ENCODE measurements around the gene SGTA. TPM values are rescaled to one million over a fixed set of nuclear protein-coding genes. Genes with fewer than 3 reads are reported as not detected.
A peak's percentile ranks its signal among the peaks of the same experiment; 100 is the strongest.

Gene SGTA
- total RNA-seq, 1 experiment from 2014 or later: 67.0 TPM

DNA sequence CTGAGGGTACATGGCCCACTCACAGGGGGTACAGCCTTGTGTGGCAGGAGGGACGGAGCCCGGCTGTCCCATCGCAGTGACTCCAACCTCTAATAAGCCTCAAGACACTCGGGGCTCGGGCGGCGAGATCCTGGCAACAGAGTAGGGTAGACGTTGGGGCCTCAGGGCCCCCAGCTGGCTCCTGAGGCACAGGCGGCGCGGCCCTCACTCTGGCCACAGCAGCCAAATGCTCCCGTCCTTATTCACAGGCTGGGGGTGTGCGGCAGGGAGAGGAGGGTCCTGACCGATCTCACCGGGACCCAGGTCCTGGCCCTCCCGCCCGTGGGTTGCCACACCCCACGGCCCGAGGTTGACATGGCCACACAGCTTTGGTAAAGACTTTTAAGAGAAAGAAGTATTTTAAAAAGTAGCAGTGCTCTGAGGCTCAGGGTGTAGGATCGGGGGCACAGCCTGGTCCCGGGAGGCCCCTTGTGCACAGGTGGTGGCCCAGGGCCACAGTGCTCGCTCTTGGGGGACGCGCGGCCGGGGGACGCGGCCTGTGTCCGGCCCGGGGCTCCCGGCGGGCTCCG is 50.8 kb downstream of the SGTA start:
- Histone ChIP-seq H3K36me3 (peaks cover 33% of the 10 kb centered on the region), H3K27me3 (replicated peaks) (peaks cover 20% of the 10 kb centered on the region), H3K4me3 (no peak overlapping the region), H3K4me1 (replicated peaks) (no peaks in the 10 kb centered on the region), H3K27ac (no peak overlapping the region), H3K9me3 (replicated peaks) (no peaks in the 10 kb centered on the region; the same call in 1 of the 2 replicates)
- DNase-seq (ENCODE audit: low read depth in 1 of 2, low spot score in 2 of 2): no peak

DNA sequence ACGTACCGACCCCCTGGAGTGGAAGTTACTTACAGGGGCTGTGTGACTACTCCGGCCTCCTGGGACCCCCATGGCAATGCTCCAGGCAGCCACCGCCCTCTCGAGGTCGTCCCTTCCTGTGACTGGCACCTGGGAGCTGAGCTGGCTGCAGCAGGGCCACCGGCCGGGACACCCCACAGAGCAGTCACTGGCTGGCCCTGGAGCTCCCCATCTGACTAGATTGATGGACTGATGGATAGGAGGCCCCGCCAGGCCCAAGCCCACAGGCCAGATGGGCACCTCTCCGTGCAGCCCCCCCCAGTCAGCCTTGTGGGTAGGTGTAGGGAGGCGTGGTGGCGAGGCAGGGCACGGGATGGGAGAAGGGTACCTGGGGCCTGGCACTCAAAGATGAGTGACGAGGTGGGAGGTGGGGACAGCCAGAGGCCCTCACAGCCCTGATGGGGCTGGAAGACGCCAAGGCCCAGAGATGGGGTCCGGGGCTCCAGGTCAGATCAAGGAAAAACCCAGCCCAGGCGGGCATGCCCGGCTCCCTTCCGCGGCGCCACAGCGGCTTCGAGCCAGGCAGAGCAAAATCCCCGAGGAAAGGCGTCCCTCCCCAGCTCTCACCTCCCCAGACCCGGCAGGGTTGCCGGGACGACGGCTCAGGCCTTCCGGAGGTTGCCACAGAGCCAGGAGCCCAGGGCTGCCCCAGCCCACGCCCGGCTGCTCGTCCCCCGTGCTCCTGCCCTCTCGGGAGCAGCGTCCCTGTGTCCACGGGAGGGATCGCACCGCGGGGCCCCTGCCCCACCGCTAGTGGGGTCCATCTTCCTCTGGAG is 51.7 kb downstream of the SGTA start:
- Histone ChIP-seq H3K4me1 (replicated peaks) (no peaks in the 10 kb centered on the region), H3K27me3 (replicated peaks) (peaks cover 28% of the 10 kb centered on the region), H3K9me3 (replicated peaks) (no peaks in the 10 kb centered on the region; the same call in 1 of the 2 replicates), H3K36me3 (peaks cover 25% of the 10 kb centered on the region), H3K4me3 (no peak overlapping the region), H3K27ac (no peak overlapping the region)
- DNase-seq (ENCODE audit: low read depth in 1 of 2, low spot score in 2 of 2): no peak

DNA sequence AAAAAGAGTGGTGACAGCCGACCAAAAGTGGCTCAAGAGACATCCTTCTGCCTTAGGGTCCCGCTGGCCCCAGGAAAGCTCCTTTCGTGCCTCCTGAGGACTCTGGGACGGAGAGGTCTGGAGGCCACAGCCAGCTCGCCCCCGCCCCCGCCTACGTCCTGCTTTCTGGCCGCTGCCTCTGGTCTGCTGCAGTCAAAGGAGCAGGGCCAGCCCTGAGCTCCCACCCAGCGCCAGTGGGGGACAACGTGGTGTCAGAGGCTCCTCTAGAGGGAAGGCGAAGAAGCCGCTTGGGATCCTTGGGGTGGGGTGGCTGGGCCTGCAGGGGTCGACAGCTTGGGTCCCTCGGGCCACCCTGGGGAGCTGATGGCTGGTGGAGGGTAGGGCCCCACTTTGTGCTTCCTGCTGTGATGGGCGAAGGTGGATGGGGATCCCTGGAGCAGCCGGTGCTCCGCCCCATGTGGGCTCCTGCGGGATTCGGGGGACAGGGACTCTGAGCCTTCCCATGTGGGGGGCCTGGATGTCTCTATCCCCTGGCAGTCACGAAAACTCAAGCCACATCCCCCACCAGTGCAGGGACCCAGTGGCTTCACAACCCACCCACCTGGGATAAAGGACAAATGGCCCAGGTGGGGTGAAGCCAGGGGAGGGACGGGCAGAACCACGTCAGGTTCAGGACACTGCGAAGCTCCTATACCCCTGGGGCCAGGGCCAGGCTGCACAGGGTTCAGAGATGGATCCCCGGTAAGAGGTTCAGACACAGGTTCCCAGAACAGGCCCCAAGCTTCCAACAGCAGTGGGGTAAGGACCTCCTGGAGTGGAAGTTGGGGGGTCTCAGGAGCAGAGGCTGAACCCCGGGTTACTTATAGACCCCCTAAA is 52.9 kb downstream of the SGTA start:
- Histone ChIP-seq H3K4me1 (replicated peaks) (no peaks in the 10 kb centered on the region), H3K27ac (no peak overlapping the region), H3K4me3 (no peak overlapping the region), H3K36me3 (peaks cover 13% of the 10 kb centered on the region), H3K27me3 (replicated peaks) (peaks cover 33% of the 10 kb centered on the region), H3K9me3 (replicated peaks) (no peaks in the 10 kb centered on the region)
- DNase-seq (ENCODE audit: low read depth in 1 of 2, low spot score in 2 of 2): peak in 1 of 2 experiments; percentile 43

GRCh38 chr19:2728783-2729387 is 54.2 kb downstream of the SGTA start:
- no peak overlapping the region for H3K27ac ChIP-seq
- H3K4me1 ChIP-seq (replicated peaks): no peaks in the 10 kb centered on the region
- no peak for DNase-seq (ENCODE audit: low read depth in 1 of 2, low spot score in 2 of 2)
- no peaks in the 10 kb centered on the region for H3K9me3 ChIP-seq (replicated peaks)
- peaks cover 7% of the 10 kb centered on the region for H3K36me3 ChIP-seq
- H3K4me3 ChIP-seq: no peak overlapping the region
- H3K27me3 ChIP-seq (replicated peaks): peaks cover 33% of the 10 kb centered on the region

- no peak overlapping the region for H3K4me3 ChIP-seq
- peaks cover 2% of the 10 kb centered on the region for H3K36me3 ChIP-seq
- H3K27me3 ChIP-seq (replicated peaks): peaks cover 33% of the 10 kb centered on the region
- peak in 1 of 2 experiments; percentile 43 for DNase-seq (ENCODE audit: low read depth in 1 of 2, low spot score in 2 of 2)
- peaks cover 10% of the 10 kb centered on the region for H3K4me1 ChIP-seq (replicated peaks)
- no peak overlapping the region for H3K27ac ChIP-seq
- no peaks in the 10 kb centered on the region for H3K9me3 ChIP-seq (replicated peaks)
These were observed 55.5 kb downstream of the SGTA start for GRCh38 chr19:2727640-2727944.

- H3K4me1 ChIP-seq (replicated peaks): peaks cover 11% of the 10 kb centered on the region
- H3K9me3 ChIP-seq (replicated peaks): no peaks in the 10 kb centered on the region
- DNase-seq (ENCODE audit: low read depth in 1 of 2, low spot score in 2 of 2): peak in 1 of 2 experiments; percentile 42
- no peak overlapping the region for H3K27ac ChIP-seq
- H3K36me3 ChIP-seq: no peaks in the 10 kb centered on the region
- H3K4me3 ChIP-seq: no peak overlapping the region
- H3K27me3 ChIP-seq (replicated peaks): peaks cover 36% of the 10 kb centered on the region
These were observed 56.0 kb downstream of the SGTA start for GRCh38 chr19:2726904-2727639.

- Histone ChIP-seq H3K4me3 (no peak overlapping the region), H3K36me3 (no peaks in the 10 kb centered on the region), H3K27ac (no peak overlapping the region), H3K27me3 (replicated peaks) (peaks cover 43% of the 10 kb centered on the region), H3K9me3 (replicated peaks) (no peaks in the 10 kb centered on the region), H3K4me1 (replicated peaks) (peaks cover 11% of the 10 kb centered on the region)
- DNase-seq (ENCODE audit: low read depth in 1 of 2, low spot score in 2 of 2): no peak
These were observed 56.8 kb downstream of the SGTA start for GRCh38 chr19:2726160-2726855.

DNA sequence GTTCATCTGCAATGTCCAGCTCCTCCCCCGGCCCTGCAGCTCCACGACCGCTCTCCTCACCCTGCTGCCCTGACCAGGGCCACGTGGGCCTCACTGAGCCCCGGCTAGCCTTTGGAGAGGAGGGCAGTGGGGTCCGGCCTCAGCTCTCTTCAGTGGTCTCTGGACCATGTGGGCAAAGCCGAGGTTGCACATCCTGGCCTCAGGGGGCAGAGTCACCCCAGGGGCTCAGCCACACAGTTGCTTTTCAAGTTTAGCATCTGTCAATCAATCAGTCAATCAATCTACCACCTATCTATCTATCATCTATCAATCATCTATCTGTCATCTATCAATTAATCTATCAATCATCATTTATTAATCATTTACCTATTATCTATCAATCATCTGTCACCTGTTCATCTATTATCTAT is 58.9 kb downstream of the SGTA start:
- Histone ChIP-seq H3K36me3 (no peaks in the 10 kb centered on the region), H3K9me3 (replicated peaks) (no peaks in the 10 kb centered on the region), H3K4me3 (no peak overlapping the region), H3K27me3 (replicated peaks) (peaks cover 54% of the 10 kb centered on the region), H3K4me1 (replicated peaks) (peaks cover 11% of the 10 kb centered on the region), H3K27ac (no peak overlapping the region)
- DNase-seq (ENCODE audit: low read depth in 1 of 2, low spot score in 2 of 2): no peak

- Histone ChIP-seq H3K4me1 (replicated peaks) (peaks cover 11% of the 10 kb centered on the region), H3K27me3 (replicated peaks) (peaks cover 50% of the 10 kb centered on the region), H3K27ac (no peak overlapping the region), H3K4me3 (no peak overlapping the region), H3K36me3 (no peaks in the 10 kb centered on the region), H3K9me3 (replicated peaks) (no peaks in the 10 kb centered on the region)
- DNase-seq (ENCODE audit: low read depth in 1 of 2, low spot score in 2 of 2): peak in 1 of 2 experiments; percentile 44
These were observed 59.3 kb downstream of the SGTA start for GRCh38 chr19:2723747-2724146.

DNA sequence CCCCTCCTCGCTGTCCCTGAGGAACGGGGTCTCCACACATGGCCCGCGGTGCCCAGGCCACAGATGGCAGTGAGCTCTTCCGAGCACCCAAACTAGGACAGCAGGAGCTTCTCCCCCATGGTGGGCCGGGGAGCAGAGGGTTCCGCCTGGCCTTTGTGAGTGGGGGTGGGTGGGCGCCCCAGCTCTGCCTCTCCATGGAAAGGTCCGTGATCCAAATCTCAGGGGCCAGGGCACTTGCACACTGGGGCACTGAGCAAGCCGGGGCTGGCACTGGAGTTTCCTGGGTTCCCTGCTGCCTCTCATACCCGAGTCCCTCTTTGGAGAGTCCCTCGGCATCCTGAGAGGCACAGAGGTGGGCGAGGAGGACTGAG is 59.7 kb downstream of the SGTA start:
- H3K9me3 ChIP-seq (replicated peaks): no peaks in the 10 kb centered on the region
- no peak overlapping the region for H3K27ac ChIP-seq
- H3K4me3 ChIP-seq: no peak overlapping the region
- peaks cover 49% of the 10 kb centered on the region for H3K27me3 ChIP-seq (replicated peaks)
- H3K4me1 ChIP-seq (replicated peaks): peaks cover 11% of the 10 kb centered on the region
- no peak for DNase-seq (ENCODE audit: low read depth in 1 of 2, low spot score in 2 of 2)
- H3K36me3 ChIP-seq: no peaks in the 10 kb centered on the region

DNA sequence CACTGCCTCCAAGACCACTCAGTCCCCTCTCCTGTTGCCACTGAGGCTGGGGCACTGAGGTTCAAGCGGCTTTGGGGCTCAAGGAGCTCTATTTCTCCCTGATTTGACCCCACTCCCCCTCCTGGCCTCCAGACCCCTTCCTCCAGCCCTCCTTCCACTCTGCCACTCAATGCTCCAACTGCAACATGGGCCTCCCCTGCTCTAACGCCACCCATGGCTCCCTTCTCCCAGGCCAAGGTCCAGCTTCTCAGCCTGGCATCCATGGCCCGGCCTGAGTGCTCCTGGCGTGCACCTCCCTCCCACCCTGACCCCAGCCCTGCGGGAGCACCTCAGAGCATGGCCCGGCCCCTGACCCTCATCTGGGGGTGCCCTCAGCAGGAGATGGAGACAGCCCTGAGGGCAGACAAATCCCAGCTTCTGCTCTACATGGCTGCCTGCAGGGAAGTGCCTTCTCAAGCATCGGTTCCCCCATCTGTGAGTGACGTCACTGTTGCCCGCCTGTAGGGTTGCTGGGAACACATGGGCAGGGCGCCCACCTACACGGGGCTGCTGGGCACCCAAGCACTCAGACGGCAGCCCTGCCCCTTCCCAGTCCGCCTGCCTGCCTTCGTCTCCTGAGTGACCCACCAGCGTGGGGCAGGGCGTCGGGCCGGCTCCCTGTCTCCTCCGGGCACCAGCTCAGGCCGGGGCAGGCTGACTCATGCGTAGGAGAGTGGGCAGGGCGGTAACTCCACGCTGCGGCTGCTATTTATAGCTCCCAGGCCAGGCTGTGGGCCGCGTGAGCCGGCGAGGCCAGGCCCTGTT is 60.3 kb downstream of the SGTA start:
- Histone ChIP-seq H3K27me3 (replicated peaks) (peaks cover 46% of the 10 kb centered on the region), H3K27ac (no peak overlapping the region), H3K9me3 (replicated peaks) (no peaks in the 10 kb centered on the region), H3K4me3 (no peak overlapping the region), H3K4me1 (replicated peaks) (peaks cover 11% of the 10 kb centered on the region), H3K36me3 (no peaks in the 10 kb centered on the region)
- peak; percentile 62 to 81 for DNase-seq (ENCODE audit: low read depth in 1 of 2, low spot score in 2 of 2)

Data from SJSA1 (cell line).